B cell (primary cell): ENCODE results near the gene JAK1.

Experiments
- EZH2 ChIP-seq: IDR thresholded peaks from 2 replicates; pipeline ENCODE4 v1.6.1; 2012; ENCODE audit warnings: borderline replicate concordance, low read depth, mild to moderate bottlenecking, moderate library complexity, low read length; ENCODE audit not compliant: insufficient read depth, poor library complexity, severe bottlenecking
- TF ChIP-seq, protein P1 (sequence below): fragments of 200-600 bp; IDR thresholded peaks from one replicate; pipeline ENCODE4 v1.8.0; 2022; ENCODE audit warnings: antibody characterized with exemption, mild to moderate bottlenecking

DNA sequence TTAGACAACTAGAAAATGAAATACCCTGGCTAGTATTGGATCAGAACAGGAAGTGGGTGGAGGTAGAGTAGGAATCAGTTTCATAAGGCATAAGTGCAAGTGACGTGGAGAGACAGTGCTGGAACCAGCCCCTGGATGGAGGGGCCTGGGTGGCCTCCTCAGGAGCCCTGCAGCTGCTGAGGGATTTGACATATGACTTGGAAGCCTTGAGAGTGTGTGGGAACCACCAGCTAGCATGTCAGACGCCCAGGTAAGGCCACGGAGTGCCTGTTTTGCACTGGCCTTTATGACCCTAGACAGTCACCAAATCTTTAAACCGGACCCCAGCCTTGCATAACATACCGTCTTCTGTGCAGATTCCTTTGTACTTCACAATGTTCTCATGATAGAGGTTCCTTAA lies 127.1 kb downstream of the JAK1 start:
- TF ChIP-seq, protein P1, sequence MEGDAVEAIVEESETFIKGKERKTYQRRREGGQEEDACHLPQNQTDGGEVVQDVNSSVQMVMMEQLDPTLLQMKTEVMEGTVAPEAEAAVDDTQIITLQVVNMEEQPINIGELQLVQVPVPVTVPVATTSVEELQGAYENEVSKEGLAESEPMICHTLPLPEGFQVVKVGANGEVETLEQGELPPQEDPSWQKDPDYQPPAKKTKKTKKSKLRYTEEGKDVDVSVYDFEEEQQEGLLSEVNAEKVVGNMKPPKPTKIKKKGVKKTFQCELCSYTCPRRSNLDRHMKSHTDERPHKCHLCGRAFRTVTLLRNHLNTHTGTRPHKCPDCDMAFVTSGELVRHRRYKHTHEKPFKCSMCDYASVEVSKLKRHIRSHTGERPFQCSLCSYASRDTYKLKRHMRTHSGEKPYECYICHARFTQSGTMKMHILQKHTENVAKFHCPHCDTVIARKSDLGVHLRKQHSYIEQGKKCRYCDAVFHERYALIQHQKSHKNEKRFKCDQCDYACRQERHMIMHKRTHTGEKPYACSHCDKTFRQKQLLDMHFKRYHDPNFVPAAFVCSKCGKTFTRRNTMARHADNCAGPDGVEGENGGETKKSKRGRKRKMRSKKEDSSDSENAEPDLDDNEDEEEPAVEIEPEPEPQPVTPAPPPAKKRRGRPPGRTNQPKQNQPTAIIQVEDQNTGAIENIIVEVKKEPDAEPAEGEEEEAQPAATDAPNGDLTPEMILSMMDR = no peak
- TF ChIP-seq EZH2 = no peak
